ENCODE data around the gene SLC25A11.

Gene SLC25A11

DNA sequence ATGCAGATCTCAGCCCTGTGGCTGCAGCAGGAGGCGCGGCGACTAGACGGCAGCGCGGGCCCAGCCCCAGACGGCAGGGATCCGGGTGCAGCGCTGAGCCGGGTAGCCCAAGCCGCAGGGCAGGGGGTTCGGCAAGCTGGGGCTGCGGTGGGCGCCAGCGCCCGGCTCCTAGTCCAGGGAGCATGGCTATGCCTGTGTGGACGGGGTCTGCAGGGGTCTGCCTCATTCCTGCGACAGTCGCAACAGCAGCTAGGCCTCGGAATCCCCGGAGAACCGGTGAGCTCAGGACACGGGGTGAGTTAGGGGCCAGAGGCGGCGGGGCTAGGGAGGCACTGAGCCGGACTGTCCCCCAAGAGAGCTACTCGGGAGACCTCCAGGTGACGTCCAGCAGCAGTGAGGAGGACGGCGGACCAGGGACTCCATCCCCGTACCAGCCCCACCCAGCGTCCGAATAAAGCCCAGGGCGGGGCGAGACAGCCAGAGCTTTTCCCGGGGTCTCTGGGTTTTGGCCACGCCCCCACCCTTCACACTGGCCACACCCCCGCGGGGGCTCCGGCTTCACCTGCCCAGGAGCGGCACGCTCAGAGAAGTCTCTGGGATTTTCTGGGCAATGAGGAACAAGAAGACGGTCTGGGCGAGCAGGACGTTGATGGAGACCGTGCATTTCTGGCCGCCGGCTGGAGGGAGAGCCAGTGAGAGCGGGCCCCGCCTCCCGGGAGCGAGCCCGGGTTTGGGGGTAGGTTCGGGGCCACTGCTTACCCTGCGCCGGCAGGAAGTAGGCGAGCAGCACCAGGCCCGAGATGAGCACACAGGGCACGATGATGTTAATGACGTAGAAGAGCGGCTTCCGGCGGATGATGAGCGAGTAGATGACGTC lies 39.4 kb downstream of the SLC25A11 start:
- Histone ChIP-seq H3K4me1 (ENCODE audit: control insufficient read depth, insufficient read depth, low read length) (0 out of 2 replicates have a peak, but pooled peaks cover 3% of the 10 kb centered on the region), H3K36me3 (ENCODE audit: control insufficient read depth, insufficient read depth, low read length) (0 out of 2 replicates have a peak, but pooled peaks cover 3% of the 10 kb centered on the region), H3K9me3 (ENCODE audit: control insufficient read depth, insufficient read depth, low read length) (no peaks in the 10 kb centered on the region), H3K27ac (ENCODE audit: low read length) (no peak overlapping the region), H3K4me3 (ENCODE audit: low read length) (peak overlapping the region; percentile 7; the same call in 1 of the 2 replicates), H3K27me3 (ENCODE audit: control insufficient read depth, insufficient read depth, low read length) (no peaks in the 10 kb centered on the region)
- no CpG with 5 or more reads among the region's 65 CpGs for WGBS (ENCODE audit: insufficient coverage, insufficient read length)
- no peak for DNase-seq (ENCODE audit: low read depth, low spot score)

DNA sequence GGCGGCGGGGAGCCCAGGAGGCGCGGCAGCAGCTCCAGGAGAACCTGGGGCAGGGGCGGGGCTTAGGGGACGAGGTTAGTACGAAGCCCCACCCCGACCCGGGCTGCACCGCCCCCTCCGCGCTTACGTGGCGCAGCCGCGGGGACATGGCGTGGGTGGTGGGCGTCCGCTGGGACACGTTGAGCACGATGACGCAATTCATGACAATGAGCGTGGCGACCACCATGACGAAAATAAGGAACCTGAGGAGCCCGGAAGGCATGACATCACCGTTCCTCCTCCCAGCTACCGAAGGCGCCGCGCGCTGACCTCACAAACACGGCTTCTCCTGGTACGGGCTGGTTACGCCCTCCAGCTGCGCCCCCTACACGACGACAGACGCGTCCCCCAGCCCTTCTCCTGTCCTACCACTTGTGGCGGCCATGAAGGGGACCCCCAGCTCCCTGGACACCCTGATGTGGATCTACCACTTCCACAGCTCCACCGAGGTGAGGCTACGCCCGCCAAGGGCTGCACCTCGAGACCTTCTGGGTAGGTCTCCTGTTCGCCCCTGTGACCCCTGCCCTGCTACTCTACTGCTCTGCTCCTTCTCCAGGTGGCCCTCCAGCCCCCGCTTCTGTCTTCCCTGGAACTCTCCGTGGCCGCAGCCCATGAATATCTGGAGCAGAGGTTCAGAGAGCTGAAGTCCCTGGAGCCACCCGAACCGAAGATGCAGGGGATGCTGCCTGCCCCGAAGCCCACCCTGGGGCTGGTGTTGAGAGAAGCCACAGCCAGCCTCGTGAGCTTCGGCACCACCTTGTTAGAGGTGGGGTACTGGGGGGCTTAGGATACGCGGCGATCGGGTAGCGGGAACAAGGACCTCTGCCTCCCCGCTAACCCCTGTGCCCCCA lies 40.3 kb downstream of the SLC25A11 start, which contains the start of gene C17orf107:
Gene C17orf107, plus strand, starts transcription at position 196 of the 890 bp plus-strand sequence. Its CDS starts 227 bp downstream, at position 423.
- H3K4me3 ChIP-seq (ENCODE audit: low read length), result peak within 1 kb of the TSS; percentile 38; the same call in 1 of the 2 replicates
- H3K27ac ChIP-seq (ENCODE audit: low read length), result no peak within 1 kb of the TSS
- WGBS (ENCODE audit: insufficient coverage, insufficient read length), result no CpG with 5 or more reads among the region's 60 CpGs
- H3K27me3 ChIP-seq (ENCODE audit: control insufficient read depth, insufficient read depth, low read length), result no peaks in the 10 kb centered on the region
- H3K36me3 ChIP-seq (ENCODE audit: control insufficient read depth, insufficient read depth, low read length), result peaks cover 9% of the 10 kb centered on the region
- DNase-seq (ENCODE audit: low read depth, low spot score), result no peak
- H3K4me1 ChIP-seq (ENCODE audit: control insufficient read depth, insufficient read depth, low read length), result 0 out of 2 replicates have a peak, but pooled peaks cover 3% of the 10 kb centered on the region
- no peaks in the 10 kb centered on the region for H3K9me3 ChIP-seq (ENCODE audit: control insufficient read depth, insufficient read depth, low read length)

GRCh38 chr17:4898927-4899326 lies 40.9 kb downstream of the SLC25A11 start:
- Histone ChIP-seq H3K4me1 (ENCODE audit: control insufficient read depth, insufficient read depth, low read length) (0 out of 2 replicates have a peak, but pooled peaks cover 3% of the 10 kb centered on the region), H3K9me3 (ENCODE audit: control insufficient read depth, insufficient read depth, low read length) (no peaks in the 10 kb centered on the region), H3K36me3 (ENCODE audit: control insufficient read depth, insufficient read depth, low read length) (peaks cover 12% of the 10 kb centered on the region), H3K27ac (ENCODE audit: low read length) (no peak overlapping the region), H3K4me3 (ENCODE audit: low read length) (peak overlapping the region; percentile 38; the same call in 1 of the 2 replicates), H3K27me3 (ENCODE audit: control insufficient read depth, insufficient read depth, low read length) (no peaks in the 10 kb centered on the region)
- no CpG with 5 or more reads among the region's 34 CpGs for WGBS (ENCODE audit: insufficient coverage, insufficient read length)
- no peak for DNase-seq (ENCODE audit: low read depth, low spot score)

DNA sequence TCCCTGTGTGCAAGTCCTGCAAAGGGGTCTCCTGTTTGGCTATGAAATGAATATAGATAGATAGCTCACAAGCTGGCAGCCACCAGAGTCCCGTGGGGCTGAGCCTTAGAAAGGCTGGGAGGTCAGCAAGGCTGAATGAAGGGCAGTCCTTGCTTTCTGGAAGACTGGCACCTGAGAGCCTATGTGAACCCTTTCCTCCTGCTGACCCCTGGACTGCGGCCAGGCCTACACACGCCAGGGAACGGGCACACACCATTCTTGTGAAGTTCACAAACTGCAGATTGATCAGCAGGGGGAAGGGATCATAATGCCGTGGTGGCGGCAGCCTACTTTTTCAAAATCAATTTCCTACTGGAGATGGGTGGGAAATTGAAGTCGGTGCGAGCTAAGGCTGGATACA lies 41.5 kb downstream of the SLC25A11 start:
- H3K27ac ChIP-seq (ENCODE audit: low read length), result no peak overlapping the region
- H3K36me3 ChIP-seq (ENCODE audit: control insufficient read depth, insufficient read depth, low read length), result peaks cover 17% of the 10 kb centered on the region
- DNase-seq (ENCODE audit: low read depth, low spot score), result no peak
- no peak overlapping the region for H3K4me3 ChIP-seq (ENCODE audit: low read length)
- H3K4me1 ChIP-seq (ENCODE audit: control insufficient read depth, insufficient read depth, low read length), result 0 out of 2 replicates have a peak, but pooled peaks cover 3% of the 10 kb centered on the region
- no peaks in the 10 kb centered on the region for H3K27me3 ChIP-seq (ENCODE audit: control insufficient read depth, insufficient read depth, low read length)
- no CpG with 5 or more reads among the region's 8 CpGs for WGBS (ENCODE audit: insufficient coverage, insufficient read length)
- no peaks in the 10 kb centered on the region for H3K9me3 ChIP-seq (ENCODE audit: control insufficient read depth, insufficient read depth, low read length)

DNA sequence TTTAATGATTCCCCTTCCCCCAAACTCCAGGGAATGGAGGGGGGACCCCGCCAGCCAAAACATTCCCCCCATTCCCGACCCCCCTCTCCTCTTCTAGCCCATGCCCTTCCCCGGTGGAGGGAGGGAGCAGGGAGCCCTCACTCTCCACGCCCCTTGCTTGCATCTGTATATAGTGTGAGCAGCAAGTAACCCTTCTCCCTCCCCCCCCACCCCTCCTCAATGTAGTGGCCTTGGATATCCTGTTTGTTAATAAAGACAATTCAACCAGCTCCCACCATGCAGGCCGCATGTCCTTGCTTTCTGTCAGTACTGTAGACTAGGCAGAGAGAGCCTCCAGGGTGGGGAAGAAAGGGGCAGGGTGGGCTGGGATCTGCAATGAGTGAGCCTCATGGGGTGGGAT lies 42.1 kb downstream of the SLC25A11 start:
- 0 out of 2 replicates have a peak, but pooled peaks cover 3% of the 10 kb centered on the region for H3K4me1 ChIP-seq (ENCODE audit: control insufficient read depth, insufficient read depth, low read length)
- no peaks in the 10 kb centered on the region for H3K9me3 ChIP-seq (ENCODE audit: control insufficient read depth, insufficient read depth, low read length)
- WGBS (ENCODE audit: insufficient coverage, insufficient read length), result no CpG with 5 or more reads among the region's 5 CpGs
- DNase-seq (ENCODE audit: low read depth, low spot score), result no peak
- no peaks in the 10 kb centered on the region for H3K27me3 ChIP-seq (ENCODE audit: control insufficient read depth, insufficient read depth, low read length)
- H3K4me3 ChIP-seq (ENCODE audit: low read length), result no peak overlapping the region
- no peak overlapping the region for H3K27ac ChIP-seq (ENCODE audit: low read length)
- H3K36me3 ChIP-seq (ENCODE audit: control insufficient read depth, insufficient read depth, low read length), result peaks cover 23% of the 10 kb centered on the region

DNA sequence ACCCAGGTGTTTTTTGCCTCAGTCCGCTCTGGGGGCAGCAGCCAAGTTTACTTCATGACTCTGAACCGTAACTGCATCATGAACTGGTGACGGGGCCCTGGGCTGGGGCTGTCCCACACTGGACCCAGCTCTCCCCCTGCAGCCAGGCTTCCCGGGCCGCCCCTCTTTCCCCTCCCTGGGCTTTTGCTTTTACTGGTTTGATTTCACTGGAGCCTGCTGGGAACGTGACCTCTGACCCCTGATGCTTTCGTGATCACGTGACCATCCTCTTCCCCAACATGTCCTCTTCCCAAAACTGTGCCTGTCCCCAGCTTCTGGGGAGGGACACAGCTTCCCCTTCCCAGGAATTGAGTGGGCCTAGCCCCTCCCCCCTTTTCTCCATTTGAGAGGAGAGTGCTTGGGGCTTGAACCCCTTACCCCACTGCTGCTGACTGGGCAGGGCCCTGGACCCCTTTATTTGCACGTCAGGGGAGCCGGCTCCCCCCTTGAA lies 42.6 kb downstream of the SLC25A11 start:
- WGBS (ENCODE audit: insufficient coverage, insufficient read length), result no CpG with 5 or more reads among the region's 10 CpGs
- Histone ChIP-seq H3K36me3 (ENCODE audit: control insufficient read depth, insufficient read depth, low read length) (peaks cover 27% of the 10 kb centered on the region), H3K9me3 (ENCODE audit: control insufficient read depth, insufficient read depth, low read length) (no peaks in the 10 kb centered on the region)

GRCh38 chr17:4896332-4897197 lies 43.3 kb downstream of the SLC25A11 start:
- no peak for DNase-seq (ENCODE audit: low read depth, low spot score)
- H3K4me3 ChIP-seq (ENCODE audit: low read length), result no peak overlapping the region
- no peaks in the 10 kb centered on the region for H3K9me3 ChIP-seq (ENCODE audit: control insufficient read depth, insufficient read depth, low read length)
- H3K36me3 ChIP-seq (ENCODE audit: control insufficient read depth, insufficient read depth, low read length), result peaks cover 27% of the 10 kb centered on the region
- no peak overlapping the region for H3K27ac ChIP-seq (ENCODE audit: low read length)
- H3K27me3 ChIP-seq (ENCODE audit: control insufficient read depth, insufficient read depth, low read length), result no peaks in the 10 kb centered on the region
- 0 out of 2 replicates have a peak, but pooled peaks cover 3% of the 10 kb centered on the region for H3K4me1 ChIP-seq (ENCODE audit: control insufficient read depth, insufficient read depth, low read length)
- WGBS (ENCODE audit: insufficient coverage, insufficient read length), result no CpG with 5 or more reads among the region's 27 CpGs

More for the DNA sequence above, 42.6 kb downstream of the SLC25A11 start:
- no peaks in the 10 kb centered on the region for H3K27me3 ChIP-seq (ENCODE audit: control insufficient read depth, insufficient read depth, low read length)
- H3K4me3 ChIP-seq (ENCODE audit: low read length), result no peak overlapping the region
- DNase-seq (ENCODE audit: low read depth, low spot score), result no peak
- H3K4me1 ChIP-seq (ENCODE audit: control insufficient read depth, insufficient read depth, low read length), result 0 out of 2 replicates have a peak, but pooled peaks cover 3% of the 10 kb centered on the region
- no peak overlapping the region for H3K27ac ChIP-seq (ENCODE audit: low read length)

- Histone ChIP-seq H3K4me3 (ENCODE audit: low read length) (no peak overlapping the region), H3K4me1 (ENCODE audit: control insufficient read depth, insufficient read depth, low read length) (0 out of 2 replicates have a peak, but pooled peaks cover 3% of the 10 kb centered on the region), H3K27ac (ENCODE audit: low read length) (no peak overlapping the region), H3K9me3 (ENCODE audit: control insufficient read depth, insufficient read depth, low read length) (no peaks in the 10 kb centered on the region), H3K27me3 (ENCODE audit: control insufficient read depth, insufficient read depth, low read length) (no peaks in the 10 kb centered on the region), H3K36me3 (ENCODE audit: control insufficient read depth, insufficient read depth, low read length) (peaks cover 33% of the 10 kb centered on the region)
- no CpG with 5 or more reads among the region's 27 CpGs for WGBS (ENCODE audit: insufficient coverage, insufficient read length)
- DNase-seq (ENCODE audit: low read depth, low spot score), result no peak
Measured at GRCh38 chr17:4895657-4896331, 44.1 kb downstream of the SLC25A11 start.

- no peak for DNase-seq (ENCODE audit: low read depth, low spot score)
- H3K27ac ChIP-seq (ENCODE audit: low read length), result no peak overlapping the region
- 0 out of 2 replicates have a peak, but pooled peaks cover under 1% of the 10 kb centered on the region for H3K4me1 ChIP-seq (ENCODE audit: control insufficient read depth, insufficient read depth, low read length)
- H3K36me3 ChIP-seq (ENCODE audit: control insufficient read depth, insufficient read depth, low read length), result peaks cover 40% of the 10 kb centered on the region
- WGBS (ENCODE audit: insufficient coverage, insufficient read length), result no CpG with 5 or more reads among the region's 13 CpGs
- no peaks in the 10 kb centered on the region for H3K9me3 ChIP-seq (ENCODE audit: control insufficient read depth, insufficient read depth, low read length)
- no peak overlapping the region for H3K4me3 ChIP-seq (ENCODE audit: low read length)
- no peaks in the 10 kb centered on the region for H3K27me3 ChIP-seq (ENCODE audit: control insufficient read depth, insufficient read depth, low read length)
Measured at GRCh38 chr17:4895121-4895520, 44.7 kb downstream of the SLC25A11 start.

Measured in iPS DF 6.9 (cell line).